Ovary (tissue), 3 donors: ENCODE results near the gene FNDC11.

Source experiments
- EP300 ChIP-seq: sonication (generic); formaldehyde crosslinking; IDR thresholded peaks from one replicate; pipeline ENCODE4 v1.6.1; 2017; ENCODE audit warnings: antibody characterized with exemption
- POLR2A ChIP-seq: fragments of 450-650 bp; IDR thresholded peaks from one replicate; pipeline ENCODE4 v1.6.1; 2017; ENCODE audit warnings: antibody characterized with exemption, mild to moderate bottlenecking, moderate library complexity
- TF ChIP-seq, protein P1 (sequence below), 3 donors: fragments of 450-650 bp in 2 of 3; fragments of 200-600 bp in 1 of 3; IDR thresholded peaks; one replicate each; pipeline versions ENCODE4 v1.5.1 to v1.8.0; 2016 to 2022; ENCODE audit warnings: antibody characterized with exemption in 3 of 3, mild to moderate bottlenecking in 1 of 3
- donor health status: DM: no; HTN: no; CAD: no.

GRCh38 chr20:63574156-63574828 is 20.3 kb downstream of the FNDC11 start, which contains the start of gene HELZ2:
- TF ChIP-seq, protein P1, sequence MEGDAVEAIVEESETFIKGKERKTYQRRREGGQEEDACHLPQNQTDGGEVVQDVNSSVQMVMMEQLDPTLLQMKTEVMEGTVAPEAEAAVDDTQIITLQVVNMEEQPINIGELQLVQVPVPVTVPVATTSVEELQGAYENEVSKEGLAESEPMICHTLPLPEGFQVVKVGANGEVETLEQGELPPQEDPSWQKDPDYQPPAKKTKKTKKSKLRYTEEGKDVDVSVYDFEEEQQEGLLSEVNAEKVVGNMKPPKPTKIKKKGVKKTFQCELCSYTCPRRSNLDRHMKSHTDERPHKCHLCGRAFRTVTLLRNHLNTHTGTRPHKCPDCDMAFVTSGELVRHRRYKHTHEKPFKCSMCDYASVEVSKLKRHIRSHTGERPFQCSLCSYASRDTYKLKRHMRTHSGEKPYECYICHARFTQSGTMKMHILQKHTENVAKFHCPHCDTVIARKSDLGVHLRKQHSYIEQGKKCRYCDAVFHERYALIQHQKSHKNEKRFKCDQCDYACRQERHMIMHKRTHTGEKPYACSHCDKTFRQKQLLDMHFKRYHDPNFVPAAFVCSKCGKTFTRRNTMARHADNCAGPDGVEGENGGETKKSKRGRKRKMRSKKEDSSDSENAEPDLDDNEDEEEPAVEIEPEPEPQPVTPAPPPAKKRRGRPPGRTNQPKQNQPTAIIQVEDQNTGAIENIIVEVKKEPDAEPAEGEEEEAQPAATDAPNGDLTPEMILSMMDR (IDR thresholded peaks at IDR 0.05): no peak
- TF ChIP-seq POLR2A (no peak), EP300 (no peak)
